Measurements from ENCODE around the gene SLC25A23. TPM values are rescaled to one million over a fixed set of nuclear protein-coding genes. Genes with fewer than 3 reads are reported as not detected.

Gene SLC25A23
- total and polyA plus RNA-seq, 2 of the 4 experiments (the other 2 are of a cell fraction): 7.0 to 7.6 TPM

DNA sequence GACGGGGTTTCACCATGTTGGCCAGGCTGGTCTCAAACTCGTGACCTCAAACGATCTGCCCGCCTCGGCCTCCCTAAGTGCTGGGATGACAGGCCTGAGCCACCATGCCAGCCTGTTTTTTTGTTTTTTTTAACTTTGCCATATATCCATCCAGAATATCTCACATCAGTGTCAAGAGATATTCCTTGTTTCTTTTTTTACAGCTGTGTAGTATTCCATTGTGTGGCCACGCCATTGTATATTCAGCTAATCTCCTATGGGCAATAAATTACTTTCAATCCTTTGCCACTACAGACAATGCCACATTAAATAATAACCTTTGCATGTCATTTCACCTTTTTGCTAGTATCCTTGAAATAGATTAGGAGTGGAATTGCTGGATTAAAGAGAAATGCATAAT, 50.2 kb downstream of the SLC25A23 start:
- Histone ChIP-seq H2BK15ac (ENCODE audit: low read depth, low read length) (no peak overlapping the region), H4K91ac (ENCODE audit: insufficient read depth, low read depth, low read length) (no peak overlapping the region), H2AK9ac (replicated peaks; ENCODE audit: low read depth, low read length, poor library complexity) (no peak overlapping the region), H3K79me1 (ENCODE audit: low read depth in 1 of 2, low read length in 2 of 2) (no peaks in the 10 kb centered on the region), H3K4me3 (ENCODE audit: insufficient read depth, low read depth, low read length) (no peak overlapping the region), H3K27ac (ENCODE audit: insufficient read depth, low read length) (no peak overlapping the region), H3K9me1 (ENCODE audit: insufficient read depth, low read length) (no peaks in the 10 kb centered on the region; the same call in 1 of the 2 replicates), H3K56ac (ENCODE audit: extremely low read depth, insufficient read depth, low read length) (no peak overlapping the region), H3K23ac (ENCODE audit: low read depth, low read length) (no peak overlapping the region), H4K8ac (ENCODE audit: low read depth in 2 of 2, low read length in 2 of 2) (no peak overlapping the region), H3K4me1 (ENCODE audit: control insufficient read depth, insufficient read depth, low read length) (no peaks in the 10 kb centered on the region), H3K18ac (ENCODE audit: low read depth, low read length) (no peak overlapping the region), H2AFZ (replicated peaks; ENCODE audit: low read length, poor library complexity) (no peak overlapping the region), H2BK5ac (ENCODE audit: low read depth, low read length, poor library complexity, severe bottlenecking) (no peak overlapping the region), H3K4ac (ENCODE audit: low read depth, low read length) (no peak overlapping the region), H2BK20ac (ENCODE audit: low read depth, low read length) (no peak overlapping the region), H3K9me3 (ENCODE audit: control insufficient read depth, insufficient read depth, low read length) (no peaks in the 10 kb centered on the region), H2AK5ac (ENCODE audit: low read depth, low read length) (no peak overlapping the region), H3K9ac (ENCODE audit: low read depth, low read length) (no peak overlapping the region), H3K27me3 (ENCODE audit: control insufficient read depth, insufficient read depth, low read length) (no peaks in the 10 kb centered on the region), H2BK120ac (ENCODE audit: low read depth, low read length) (no peak overlapping the region), H4K5ac (ENCODE audit: low read depth, low read length) (no peak overlapping the region), H4K20me1 (ENCODE audit: insufficient read depth, low read length) (no peaks in the 10 kb centered on the region; the same call in 1 of the 2 replicates), H3K4me2 (ENCODE audit: low read depth, low read length) (no peak overlapping the region), H3K14ac (replicated peaks; ENCODE audit: low read depth, low read length) (no peak overlapping the region), H3K36me3 (ENCODE audit: control insufficient read depth, insufficient read depth, low read length) (peaks cover 13% of the 10 kb centered on the region)
- DNase-seq: no peak
- no CpG with 5 or more reads among the region's 6 CpGs for WGBS, 2 experiments (ENCODE audit: extremely low coverage in 2 of 2, insufficient read length in 1 of 2)
- ATAC-seq (ENCODE audit: low read depth): no peak
- no TSS peak for BruUV-seq (replicated peaks)
- intact Hi-C loops (cut with micrococcal nuclease) (no loop called here), in situ Hi-C loops (cut with MboI; ENCODE audit: low sequenced_read_pairs) (no loop called here), dilution Hi-C loops (cut with HindIII; ENCODE audit: low sequenced_read_pairs, unreplicated experiment) (no loop called here)
- ChIA-PET POLR2A (ENCODE audit: unreplicated experiment) (no interaction called here), CTCF (no interaction called here)
- TF ChIP-seq, protein P1, sequence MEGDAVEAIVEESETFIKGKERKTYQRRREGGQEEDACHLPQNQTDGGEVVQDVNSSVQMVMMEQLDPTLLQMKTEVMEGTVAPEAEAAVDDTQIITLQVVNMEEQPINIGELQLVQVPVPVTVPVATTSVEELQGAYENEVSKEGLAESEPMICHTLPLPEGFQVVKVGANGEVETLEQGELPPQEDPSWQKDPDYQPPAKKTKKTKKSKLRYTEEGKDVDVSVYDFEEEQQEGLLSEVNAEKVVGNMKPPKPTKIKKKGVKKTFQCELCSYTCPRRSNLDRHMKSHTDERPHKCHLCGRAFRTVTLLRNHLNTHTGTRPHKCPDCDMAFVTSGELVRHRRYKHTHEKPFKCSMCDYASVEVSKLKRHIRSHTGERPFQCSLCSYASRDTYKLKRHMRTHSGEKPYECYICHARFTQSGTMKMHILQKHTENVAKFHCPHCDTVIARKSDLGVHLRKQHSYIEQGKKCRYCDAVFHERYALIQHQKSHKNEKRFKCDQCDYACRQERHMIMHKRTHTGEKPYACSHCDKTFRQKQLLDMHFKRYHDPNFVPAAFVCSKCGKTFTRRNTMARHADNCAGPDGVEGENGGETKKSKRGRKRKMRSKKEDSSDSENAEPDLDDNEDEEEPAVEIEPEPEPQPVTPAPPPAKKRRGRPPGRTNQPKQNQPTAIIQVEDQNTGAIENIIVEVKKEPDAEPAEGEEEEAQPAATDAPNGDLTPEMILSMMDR (conservative IDR thresholded peaks at IDR 0.05; ENCODE audit: low read depth, low read length): no peak
- TF ChIP-seq POLR2A (IDR thresholded peaks at IDR 0.05; ENCODE audit: low read depth, low read length): no peak
- no peak for TF ChIP-seq MXI1 (IDR thresholded peaks at IDR 0.05; ENCODE audit: borderline replicate concordance, low read depth, low read length)
- no peak for TF ChIP-seq CEBPB (IDR thresholded peaks at IDR 0.05; ENCODE audit: low read depth, low read length)
- TF ChIP-seq RFX5 (IDR thresholded peaks at IDR 0.05; ENCODE audit: low read depth, low read length): no peak
- no peak for TF ChIP-seq BHLHE40 (IDR thresholded peaks at IDR 0.05; ENCODE audit: low read depth, low read length)
- no peak for TF ChIP-seq NFE2L2 (IDR thresholded peaks at IDR 0.05; ENCODE audit: low read depth, low read length)
- no peak for TF ChIP-seq RAD21 (IDR thresholded peaks at IDR 0.05; ENCODE audit: low read length)
- TF ChIP-seq, protein P2, sequence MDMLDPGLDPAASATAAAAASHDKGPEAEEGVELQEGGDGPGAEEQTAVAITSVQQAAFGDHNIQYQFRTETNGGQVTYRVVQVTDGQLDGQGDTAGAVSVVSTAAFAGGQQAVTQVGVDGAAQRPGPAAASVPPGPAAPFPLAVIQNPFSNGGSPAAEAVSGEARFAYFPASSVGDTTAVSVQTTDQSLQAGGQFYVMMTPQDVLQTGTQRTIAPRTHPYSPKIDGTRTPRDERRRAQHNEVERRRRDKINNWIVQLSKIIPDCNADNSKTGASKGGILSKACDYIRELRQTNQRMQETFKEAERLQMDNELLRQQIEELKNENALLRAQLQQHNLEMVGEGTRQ (IDR thresholded peaks at IDR 0.05; ENCODE audit: low read depth, low read length): no peak
- TF ChIP-seq MAFK (IDR thresholded peaks at IDR 0.05; ENCODE audit: low read depth, low read length): no peak
- TF ChIP-seq CHD1 (IDR thresholded peaks at IDR 0.05; ENCODE audit: low read depth, low read length): no peak
- TF ChIP-seq RCOR1 (IDR thresholded peaks at IDR 0.05; ENCODE audit: insufficient replicate concordance, low read length): no peak
- TF ChIP-seq, protein P3, sequence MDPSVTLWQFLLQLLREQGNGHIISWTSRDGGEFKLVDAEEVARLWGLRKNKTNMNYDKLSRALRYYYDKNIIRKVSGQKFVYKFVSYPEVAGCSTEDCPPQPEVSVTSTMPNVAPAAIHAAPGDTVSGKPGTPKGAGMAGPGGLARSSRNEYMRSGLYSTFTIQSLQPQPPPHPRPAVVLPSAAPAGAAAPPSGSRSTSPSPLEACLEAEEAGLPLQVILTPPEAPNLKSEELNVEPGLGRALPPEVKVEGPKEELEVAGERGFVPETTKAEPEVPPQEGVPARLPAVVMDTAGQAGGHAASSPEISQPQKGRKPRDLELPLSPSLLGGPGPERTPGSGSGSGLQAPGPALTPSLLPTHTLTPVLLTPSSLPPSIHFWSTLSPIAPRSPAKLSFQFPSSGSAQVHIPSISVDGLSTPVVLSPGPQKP (IDR thresholded peaks at IDR 0.05; ENCODE audit: borderline replicate concordance, low read depth, low read length): no peak
- no peak for TF ChIP-seq SMC3 (IDR thresholded peaks at IDR 0.05; ENCODE audit: low read depth, low read length)
